HG02571 (cell line): Measurements from ENCODE around the gene LIPG.
"Not testable (repeated sequence)": the region's sequence is repeated elsewhere in the genome, so short reads cannot be mapped to it uniquely, and the experiment has no call there.

Source experiments
- ATAC-seq: cut with Tn5 transposase; IDR thresholded peaks from one replicate; pipeline ENCODE4 v1.9.1; 2021; ENCODE audit warnings: mild to moderate bottlenecking, moderate library complexity; ENCODE audit not compliant: unreplicated experiment

Gene LIPG

GRCh38 chr18:49570836-49571235 is 9.0 kb downstream of the LIPG start:
- no peak for ATAC-seq

- ATAC-seq: no peak
Measured at GRCh38 chr18:49572611-49573345, 10.9 kb downstream of the LIPG start.

- ATAC-seq: no peak
Measured at GRCh38 chr18:49573835-49574234, 12.0 kb downstream of the LIPG start.

GRCh38 chr18:49579041-49579440 is 17.2 kb downstream of the LIPG start:
- not testable (repeated sequence) for ATAC-seq

GRCh38 chr18:49579583-49579982 is 17.7 kb downstream of the LIPG start:
- ATAC-seq: not testable (repeated sequence)

- no peak for ATAC-seq
Measured at GRCh38 chr18:49580279-49580678, 18.4 kb downstream of the LIPG start.

GRCh38 chr18:49581371-49581770 is 19.5 kb downstream of the LIPG start:
- ATAC-seq: no peak

- ATAC-seq: no peak
Measured at GRCh38 chr18:49582579-49582978, 20.7 kb downstream of the LIPG start.

GRCh38 chr18:49584394-49584793 is 22.5 kb downstream of the LIPG start:
- ATAC-seq: no peak

GRCh38 chr18:49584951-49585350 is 23.1 kb downstream of the LIPG start:
- not testable (repeated sequence) for ATAC-seq

GRCh38 chr18:49585781-49586663 is 24.2 kb downstream of the LIPG start:
- no peak for ATAC-seq

GRCh38 chr18:49588171-49588570 is 26.3 kb downstream of the LIPG start:
- ATAC-seq: no peak

GRCh38 chr18:49588971-49589370 is 27.1 kb downstream of the LIPG start:
- no peak for ATAC-seq

- no peak for ATAC-seq
Measured at GRCh38 chr18:49590608-49591007, 28.8 kb downstream of the LIPG start.

GRCh38 chr18:49591271-49591670 is 29.4 kb downstream of the LIPG start:
- no peak for ATAC-seq

GRCh38 chr18:49591775-49592174 is 29.9 kb downstream of the LIPG start:
- no peak for ATAC-seq

GRCh38 chr18:49596687-49597086 is 34.8 kb downstream of the LIPG start:
- no peak for ATAC-seq

- ATAC-seq: no peak
Measured at GRCh38 chr18:49597157-49597931, 35.5 kb downstream of the LIPG start.

GRCh38 chr18:49601211-49601610 is 39.4 kb downstream of the LIPG start:
- no peak for ATAC-seq

- no peak for ATAC-seq
Measured at GRCh38 chr18:49608366-49609255, 46.8 kb downstream of the LIPG start.
